Measurements from ENCODE around the gene PABPN1. TPM values are rescaled to one million over a fixed set of nuclear protein-coding genes. Genes with fewer than 3 reads are reported as not detected.

PABPN1 gene
- total and polyA plus RNA-seq, 2 of the 13 experiments (the other 11 are each of a cell fraction or from before 2014, with no cell fraction given): 233 to 524 TPM

DNA sequence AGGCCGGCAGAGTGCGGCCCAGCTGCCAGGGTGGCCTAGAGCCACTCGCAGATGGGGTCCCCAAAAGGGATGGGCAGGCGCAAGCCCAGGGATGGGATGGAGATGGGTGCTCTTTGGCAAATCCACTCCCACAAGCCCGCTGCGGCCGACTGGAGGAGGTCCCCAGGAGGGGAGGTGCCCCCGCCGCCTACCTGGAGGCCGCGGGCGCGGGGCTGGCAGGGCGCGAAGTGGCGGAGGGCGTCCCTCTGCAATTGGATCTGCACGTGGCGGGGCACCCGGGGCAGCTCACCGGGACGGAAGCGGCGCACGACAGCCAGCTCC lies 19.3 kb upstream of the PABPN1 start (continued):
- TF ChIP-seq REL (CRISPR knock-in tag; conservative IDR thresholded peaks at IDR 0.05): no peak
- TF ChIP-seq ZNF644 (CRISPR knock-in tag; IDR thresholded peaks at IDR 0.05; ENCODE audit: low read depth): peak; percentile 46; the same call in 1 of the 2 replicates
- peak; percentile 93 for TF ChIP-seq ZNF557 (CRISPR knock-in tag; IDR thresholded peaks at IDR 0.05)
- TF ChIP-seq ZNF432 (CRISPR knock-in tag; IDR thresholded peaks at IDR 0.05; ENCODE audit: borderline replicate concordance): no peak
- TF ChIP-seq NCOA2 (CRISPR knock-in tag; IDR thresholded peaks at IDR 0.05): peak; percentile 9; the same call in 1 of the 2 replicates
- TF ChIP-seq, protein P1, sequence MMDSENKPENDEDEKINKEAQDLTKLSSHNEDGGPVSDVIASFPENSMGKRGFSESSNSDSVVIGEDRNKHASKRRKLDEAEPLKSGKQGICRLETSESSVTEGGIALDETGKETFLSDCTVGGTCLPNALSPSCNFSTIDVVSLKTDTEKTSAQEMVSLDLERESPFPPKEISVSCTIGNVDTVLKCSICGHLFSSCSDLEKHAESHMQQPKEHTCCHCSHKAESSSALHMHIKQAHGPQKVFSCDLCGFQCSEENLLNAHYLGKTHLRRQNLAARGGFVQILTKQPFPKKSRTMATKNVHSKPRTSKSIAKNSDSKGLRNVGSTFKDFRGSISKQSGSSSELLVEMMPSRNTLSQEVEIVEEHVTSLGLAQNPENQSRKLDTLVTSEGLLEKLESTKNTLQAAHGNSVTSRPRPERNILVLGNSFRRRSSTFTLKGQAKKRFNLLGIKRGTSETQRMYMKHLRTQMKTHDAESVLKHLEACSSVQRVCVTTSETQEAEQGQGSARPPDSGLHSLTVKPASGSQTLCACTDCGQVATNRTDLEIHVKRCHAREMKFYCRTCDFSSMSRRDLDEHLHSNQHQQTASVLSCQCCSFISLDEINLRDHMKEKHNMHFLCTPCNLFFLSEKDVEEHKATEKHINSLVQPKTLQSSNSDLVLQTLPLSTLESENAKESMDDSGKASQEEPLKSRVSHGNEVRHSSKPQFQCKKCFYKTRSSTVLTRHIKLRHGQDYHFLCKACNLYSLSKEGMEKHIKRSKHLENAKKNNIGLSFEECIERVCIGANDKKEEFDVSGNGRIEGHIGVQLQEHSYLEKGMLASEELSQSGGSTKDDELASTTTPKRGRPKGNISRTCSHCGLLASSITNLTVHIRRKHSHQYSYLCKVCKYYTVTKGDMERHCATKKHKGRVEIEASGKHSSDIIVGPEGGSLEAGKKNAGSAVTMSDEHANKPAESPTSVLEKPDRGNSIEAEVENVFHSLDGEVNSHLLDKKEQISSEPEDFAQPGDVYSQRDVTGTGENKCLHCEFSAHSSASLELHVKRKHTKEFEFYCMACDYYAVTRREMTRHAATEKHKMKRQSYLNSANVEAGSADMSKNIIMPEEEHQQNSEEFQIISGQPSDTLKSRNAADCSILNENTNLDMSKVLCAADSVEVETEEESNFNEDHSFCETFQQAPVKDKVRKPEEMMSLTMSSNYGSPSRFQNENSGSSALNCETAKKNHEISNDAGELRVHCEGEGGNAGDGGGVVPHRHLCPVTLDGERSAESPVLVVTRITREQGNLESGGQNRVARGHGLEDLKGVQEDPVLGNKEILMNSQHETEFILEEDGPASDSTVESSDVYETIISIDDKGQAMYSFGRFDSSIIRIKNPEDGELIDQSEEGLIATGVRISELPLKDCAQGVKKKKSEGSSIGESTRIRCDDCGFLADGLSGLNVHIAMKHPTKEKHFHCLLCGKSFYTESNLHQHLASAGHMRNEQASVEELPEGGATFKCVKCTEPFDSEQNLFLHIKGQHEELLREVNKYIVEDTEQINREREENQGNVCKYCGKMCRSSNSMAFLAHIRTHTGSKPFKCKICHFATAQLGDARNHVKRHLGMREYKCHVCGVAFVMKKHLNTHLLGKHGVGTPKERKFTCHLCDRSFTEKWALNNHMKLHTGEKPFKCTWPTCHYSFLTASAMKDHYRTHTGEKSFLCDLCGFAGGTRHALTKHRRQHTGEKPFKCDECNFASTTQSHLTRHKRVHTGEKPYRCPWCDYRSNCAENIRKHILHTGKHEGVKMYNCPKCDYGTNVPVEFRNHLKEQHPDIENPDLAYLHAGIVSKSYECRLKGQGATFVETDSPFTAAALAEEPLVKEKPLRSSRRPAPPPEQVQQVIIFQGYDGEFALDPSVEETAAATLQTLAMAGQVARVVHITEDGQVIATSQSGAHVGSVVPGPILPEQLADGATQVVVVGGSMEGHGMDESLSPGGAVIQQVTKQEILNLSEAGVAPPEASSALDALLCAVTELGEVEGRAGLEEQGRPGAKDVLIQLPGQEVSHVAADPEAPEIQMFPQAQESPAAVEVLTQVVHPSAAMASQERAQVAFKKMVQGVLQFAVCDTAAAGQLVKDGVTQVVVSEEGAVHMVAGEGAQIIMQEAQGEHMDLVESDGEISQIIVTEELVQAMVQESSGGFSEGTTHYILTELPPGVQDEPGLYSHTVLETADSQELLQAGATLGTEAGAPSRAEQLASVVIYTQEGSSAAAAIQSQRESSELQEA (CRISPR knock-in tag; IDR thresholded peaks at IDR 0.05; ENCODE audit: not compliant biosample characterization): no peak
- TF ChIP-seq ZNF605 (CRISPR knock-in tag; IDR thresholded peaks at IDR 0.05): peak; percentile 81
- TF ChIP-seq, protein P2, sequence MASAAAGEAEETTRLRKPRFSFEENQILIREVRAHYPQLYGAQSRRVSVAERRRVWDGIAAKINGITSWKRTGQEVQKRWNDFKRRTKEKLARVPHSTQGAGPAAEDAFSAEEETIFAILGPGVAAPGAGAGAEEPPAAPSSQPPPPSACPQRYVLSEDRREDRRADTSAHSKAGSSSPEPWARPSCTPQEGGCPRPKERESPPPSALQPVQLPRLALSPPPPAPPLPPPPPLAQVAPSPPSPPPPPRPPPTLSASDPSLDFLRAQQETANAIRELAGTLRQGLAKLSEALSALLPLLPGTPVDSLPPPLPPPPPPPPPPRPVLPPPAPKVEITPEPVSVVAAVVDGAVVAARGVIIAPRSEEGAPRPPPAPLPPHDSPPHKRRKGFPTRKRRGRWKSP (CRISPR knock-in tag; IDR thresholded peaks at IDR 0.05): no peak
- no peak for TF ChIP-seq SYNCRIP (IDR thresholded peaks at IDR 0.05; ENCODE audit: insufficient read depth, low read depth, low read length)
- TF ChIP-seq GLI4 (CRISPR knock-in tag; IDR thresholded peaks at IDR 0.05; ENCODE audit: borderline replicate concordance): peak; percentile 100
- TF ChIP-seq ZNF713 (CRISPR knock-in tag; IDR thresholded peaks at IDR 0.05): peak; percentile 100; the same call in 1 of the 2 replicates
- TF ChIP-seq, protein P3, sequence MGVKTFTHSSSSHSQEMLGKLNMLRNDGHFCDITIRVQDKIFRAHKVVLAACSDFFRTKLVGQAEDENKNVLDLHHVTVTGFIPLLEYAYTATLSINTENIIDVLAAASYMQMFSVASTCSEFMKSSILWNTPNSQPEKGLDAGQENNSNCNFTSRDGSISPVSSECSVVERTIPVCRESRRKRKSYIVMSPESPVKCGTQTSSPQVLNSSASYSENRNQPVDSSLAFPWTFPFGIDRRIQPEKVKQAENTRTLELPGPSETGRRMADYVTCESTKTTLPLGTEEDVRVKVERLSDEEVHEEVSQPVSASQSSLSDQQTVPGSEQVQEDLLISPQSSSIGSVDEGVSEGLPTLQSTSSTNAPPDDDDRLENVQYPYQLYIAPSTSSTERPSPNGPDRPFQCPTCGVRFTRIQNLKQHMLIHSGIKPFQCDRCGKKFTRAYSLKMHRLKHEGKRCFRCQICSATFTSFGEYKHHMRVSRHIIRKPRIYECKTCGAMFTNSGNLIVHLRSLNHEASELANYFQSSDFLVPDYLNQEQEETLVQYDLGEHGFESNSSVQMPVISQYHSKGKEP (CRISPR knock-in tag; IDR thresholded peaks at IDR 0.05): no peak
- peak; percentile 94; the same call in 1 of the 2 replicates for TF ChIP-seq ZNF256 (CRISPR knock-in tag; conservative IDR thresholded peaks at IDR 0.05)
- peak; percentile 58; the same call in 1 of the 2 replicates for TF ChIP-seq SIX4 (CRISPR knock-in tag; IDR thresholded peaks at IDR 0.05)
- no peak for TF ChIP-seq CREM (IDR thresholded peaks at IDR 0.05)
- peak; percentile 64; the same call in 1 of the 2 replicates for TF ChIP-seq CREM (CRISPR knock-in tag; IDR thresholded peaks at IDR 0.05)
- TF ChIP-seq, protein P4, sequence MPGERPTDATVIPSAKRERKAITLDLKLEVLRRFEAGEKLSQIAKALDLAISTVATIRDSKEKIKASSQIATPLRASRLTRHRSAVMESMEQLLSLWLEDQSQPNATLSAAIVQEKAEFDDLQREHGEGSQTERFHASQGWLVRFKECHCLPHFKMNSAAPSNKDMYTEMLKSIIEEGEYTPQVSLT (CRISPR knock-in tag; IDR thresholded peaks at IDR 0.05; ENCODE audit: borderline replicate concordance, low read depth): no peak
- TF ChIP-seq, protein P5, sequence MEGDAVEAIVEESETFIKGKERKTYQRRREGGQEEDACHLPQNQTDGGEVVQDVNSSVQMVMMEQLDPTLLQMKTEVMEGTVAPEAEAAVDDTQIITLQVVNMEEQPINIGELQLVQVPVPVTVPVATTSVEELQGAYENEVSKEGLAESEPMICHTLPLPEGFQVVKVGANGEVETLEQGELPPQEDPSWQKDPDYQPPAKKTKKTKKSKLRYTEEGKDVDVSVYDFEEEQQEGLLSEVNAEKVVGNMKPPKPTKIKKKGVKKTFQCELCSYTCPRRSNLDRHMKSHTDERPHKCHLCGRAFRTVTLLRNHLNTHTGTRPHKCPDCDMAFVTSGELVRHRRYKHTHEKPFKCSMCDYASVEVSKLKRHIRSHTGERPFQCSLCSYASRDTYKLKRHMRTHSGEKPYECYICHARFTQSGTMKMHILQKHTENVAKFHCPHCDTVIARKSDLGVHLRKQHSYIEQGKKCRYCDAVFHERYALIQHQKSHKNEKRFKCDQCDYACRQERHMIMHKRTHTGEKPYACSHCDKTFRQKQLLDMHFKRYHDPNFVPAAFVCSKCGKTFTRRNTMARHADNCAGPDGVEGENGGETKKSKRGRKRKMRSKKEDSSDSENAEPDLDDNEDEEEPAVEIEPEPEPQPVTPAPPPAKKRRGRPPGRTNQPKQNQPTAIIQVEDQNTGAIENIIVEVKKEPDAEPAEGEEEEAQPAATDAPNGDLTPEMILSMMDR (CRISPR knock-in tag; IDR thresholded peaks at IDR 0.05): no peak
